K562 (cell line): ENCODE measurements around the gene TREX2.

Experiments
- HIVEP1 ChIP-seq: fragments of 250-450 bp; sonication (Bioruptor Pico); IDR thresholded peaks from 2 replicates; pipeline ENCODE4 v1.4.0; 2020; ENCODE audit warnings: mild to moderate bottlenecking
- NFYB ChIP-seq: IDR thresholded peaks from 2 replicates; pipeline ENCODE4 v1.6.1; 2011; ENCODE audit warnings: mild to moderate bottlenecking, moderate library complexity; ENCODE audit not compliant: insufficient read length; ENCODE audit errors: extremely low read depth
- USF2 ChIP-seq: sonication (generic); formaldehyde crosslinking; IDR thresholded peaks from 2 replicates; pipeline ENCODE4 v1.5.0; 2020; ENCODE audit warnings: missing genetic modification reagents
- ZBTB43 ChIP-seq: sonication (generic); formaldehyde crosslinking; IDR thresholded peaks from 2 replicates; pipeline ENCODE4 v1.8.0; 2023; ENCODE audit warnings: mild to moderate bottlenecking, missing genetic modification reagents
- ZNF12 ChIP-seq: sonication (generic); formaldehyde crosslinking; IDR thresholded peaks from 2 replicates; pipeline ENCODE4 v1.4.0; 2020; ENCODE audit warnings: mild to moderate bottlenecking, missing genetic modification reagents
- ZNF431 ChIP-seq: sonication (generic); formaldehyde crosslinking; IDR thresholded peaks from 2 replicates; pipeline ENCODE4 v1.8.0; 2022; ENCODE audit warnings: mild to moderate bottlenecking, missing genetic modification reagents
- ZSCAN32 ChIP-seq: fragments of 450-650 bp; formaldehyde crosslinking; IDR thresholded peaks from 2 replicates; pipeline ENCODE4 v1.4.0; 2020; ENCODE audit warnings: mild to moderate bottlenecking, moderate library complexity

GRCh38 chrX:153421856-153422255, 24.0 kb downstream of the TREX2 start:
- TF ChIP-seq NFYB (no peak), ZSCAN32 (CRISPR knock-in tag) (no peak), ZBTB43 (no peak), HIVEP1 (CRISPR knock-in tag) (no peak), ZNF431 (CRISPR knock-in tag) (no peak), ZNF12 (CRISPR knock-in tag) (no peak), USF2 (no peak)
